ENCODE results near the gene KCNH5. TPM values are rescaled to one million over a fixed set of nuclear protein-coding genes. Genes with fewer than 3 reads are reported as not detected.
A peak's percentile ranks its signal among the peaks of the same experiment; 100 is the strongest.

Gene KCNH5
- polyA plus RNA-seq (2012; ENCODE audit: insufficient read length, low read depth) = not detected

GRCh38 chr14:63045234-63045611 lies at the start of gene KCNH5:
Gene KCNH5 (minus strand): TSS chr14:63045458. CDS start chr14:63045186, 272 bp downstream.
- no peak for TF ChIP-seq TAF1 (IDR thresholded peaks at IDR 0.05; ENCODE audit: borderline replicate concordance, insufficient read depth, low read length)
- no peak for TF ChIP-seq POLR2AphosphoS5 (IDR thresholded peaks at IDR 0.05; ENCODE audit: low read depth, low read length)
- peak in 1 of 2 experiments; percentile 52; a peak in 1 of 4 replicates for TF ChIP-seq REST (IDR thresholded peaks at IDR 0.05; ENCODE audit: insufficient read depth in 1 of 2, low read depth in 2 of 2, low read length in 2 of 2)

GRCh38 chr14:63091394-63091996 lies 46.2 kb upstream of the KCNH5 start:
- TF ChIP-seq SIN3A (IDR thresholded peaks at IDR 0.05; ENCODE audit: borderline replicate concordance, insufficient read depth, low read length) (no peak), REST (IDR thresholded peaks at IDR 0.05; ENCODE audit: insufficient read depth in 1 of 2, low read depth in 2 of 2, low read length in 2 of 2) (no peak), POLR2AphosphoS5 (IDR thresholded peaks at IDR 0.05; ENCODE audit: low read depth, low read length) (no peak), FOXP2 (optimal IDR thresholded peaks at IDR 0.05; ENCODE audit: borderline replicate concordance, extremely low read depth, extremely low read length, insufficient read depth) (no peak)

GRCh38 chr14:63088865-63089264 lies 43.6 kb upstream of the KCNH5 start:
- TF ChIP-seq POLR2AphosphoS5 (IDR thresholded peaks at IDR 0.05; ENCODE audit: low read depth, low read length) (no peak), TAF1 (IDR thresholded peaks at IDR 0.05; ENCODE audit: borderline replicate concordance, insufficient read depth, low read length) (no peak), REST (IDR thresholded peaks at IDR 0.05; ENCODE audit: insufficient read depth in 1 of 2, low read depth in 2 of 2, low read length in 2 of 2) (no peak), FOXP2 (optimal IDR thresholded peaks at IDR 0.05; ENCODE audit: borderline replicate concordance, extremely low read depth, extremely low read length, insufficient read depth) (no peak), SIN3A (IDR thresholded peaks at IDR 0.05; ENCODE audit: borderline replicate concordance, insufficient read depth, low read length) (no peak)

- TF ChIP-seq FOXP2 (optimal IDR thresholded peaks at IDR 0.05; ENCODE audit: borderline replicate concordance, extremely low read depth, extremely low read length, insufficient read depth) = no peak
Observed at GRCh38 chr14:63078569-63078968, 33.3 kb upstream of the KCNH5 start.

GRCh38 chr14:63076488-63076887 lies 31.2 kb upstream of the KCNH5 start:
- TF ChIP-seq TAF1 (IDR thresholded peaks at IDR 0.05; ENCODE audit: borderline replicate concordance, insufficient read depth, low read length) (no peak), FOXP2 (optimal IDR thresholded peaks at IDR 0.05; ENCODE audit: borderline replicate concordance, extremely low read depth, extremely low read length, insufficient read depth) (no peak), SIN3A (IDR thresholded peaks at IDR 0.05; ENCODE audit: borderline replicate concordance, insufficient read depth, low read length) (no peak), POLR2AphosphoS5 (IDR thresholded peaks at IDR 0.05; ENCODE audit: low read depth, low read length) (no peak), REST (IDR thresholded peaks at IDR 0.05; ENCODE audit: insufficient read depth in 1 of 2, low read depth in 2 of 2, low read length in 2 of 2) (no peak)
